Right renal pelvis (tissue), 4 donors: ENCODE measurements around the gene NDUFAF2. TPM values are rescaled to one million over a fixed set of nuclear protein-coding genes. Genes with fewer than 3 reads are reported as not detected.
"Not testable (repeated sequence)": the region's sequence is repeated elsewhere in the genome, so short reads cannot be mapped to it uniquely, and the experiment has no call there.

Experiments used
- DNase-seq, 4 donors: peaks; one replicate each; pipeline ENCODE4 v3.0.0-alpha.2; 2013; ENCODE audit warnings: low read depth in 4 of 4, low spot score in 3 of 4, missing footprints in 1 of 4
- polyA plus RNA-seq, 4 donors: library from polyadenylated mRNA; unstranded; fragments of 120-200 nt; gene quantifications; one replicate each; pipeline ENCODE4 v1.2.1, GENCODE V29; 2013; ENCODE audit not compliant: insufficient read length in 4 of 4

Gene NDUFAF2
- polyA plus RNA-seq, 4 donors: 27.4 to 33.8 (median 30.0) TPM

DNA sequence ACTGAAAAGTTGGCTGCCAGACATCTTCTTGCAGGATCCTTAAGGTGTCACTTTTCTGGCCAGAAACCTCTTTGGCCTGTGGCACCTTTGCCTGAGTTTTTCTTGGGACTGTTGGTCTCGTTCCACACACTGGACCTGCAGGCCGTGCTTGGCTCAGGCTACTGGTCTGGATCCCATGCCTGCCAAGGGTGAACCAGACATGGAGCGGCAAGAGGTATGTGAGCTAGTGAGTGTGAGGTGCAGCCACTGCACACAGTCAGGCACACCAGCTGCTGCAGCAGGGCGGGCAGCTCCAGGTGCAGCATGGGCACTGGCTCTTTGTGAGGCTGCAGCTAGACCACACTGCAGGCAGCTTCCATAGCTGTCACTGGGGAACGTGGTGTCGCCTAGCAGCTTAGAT is 47.9 kb downstream of the NDUFAF2 start:
- DNase-seq: no peak

DNA sequence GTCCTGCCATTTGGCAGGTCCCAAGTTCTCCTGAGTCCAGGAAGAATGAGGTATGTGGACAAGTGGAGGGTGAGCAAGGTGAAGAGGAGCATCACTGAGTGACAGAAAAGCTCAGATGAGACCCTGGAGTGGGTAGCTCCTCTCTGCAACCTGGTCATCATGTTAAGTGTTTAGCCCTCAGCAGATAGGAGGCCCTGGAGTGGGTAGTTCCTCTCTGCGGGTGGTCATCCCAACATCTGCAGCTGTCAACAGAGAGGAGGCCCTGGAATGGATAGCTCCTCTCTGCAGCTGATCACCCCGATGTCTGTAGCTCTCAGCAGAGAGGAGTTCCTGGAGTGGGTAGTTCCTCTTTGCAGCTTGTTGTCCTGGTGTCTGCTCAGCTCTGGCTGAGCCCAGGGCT is 48.4 kb downstream of the NDUFAF2 start:
- no peak for DNase-seq

DNA sequence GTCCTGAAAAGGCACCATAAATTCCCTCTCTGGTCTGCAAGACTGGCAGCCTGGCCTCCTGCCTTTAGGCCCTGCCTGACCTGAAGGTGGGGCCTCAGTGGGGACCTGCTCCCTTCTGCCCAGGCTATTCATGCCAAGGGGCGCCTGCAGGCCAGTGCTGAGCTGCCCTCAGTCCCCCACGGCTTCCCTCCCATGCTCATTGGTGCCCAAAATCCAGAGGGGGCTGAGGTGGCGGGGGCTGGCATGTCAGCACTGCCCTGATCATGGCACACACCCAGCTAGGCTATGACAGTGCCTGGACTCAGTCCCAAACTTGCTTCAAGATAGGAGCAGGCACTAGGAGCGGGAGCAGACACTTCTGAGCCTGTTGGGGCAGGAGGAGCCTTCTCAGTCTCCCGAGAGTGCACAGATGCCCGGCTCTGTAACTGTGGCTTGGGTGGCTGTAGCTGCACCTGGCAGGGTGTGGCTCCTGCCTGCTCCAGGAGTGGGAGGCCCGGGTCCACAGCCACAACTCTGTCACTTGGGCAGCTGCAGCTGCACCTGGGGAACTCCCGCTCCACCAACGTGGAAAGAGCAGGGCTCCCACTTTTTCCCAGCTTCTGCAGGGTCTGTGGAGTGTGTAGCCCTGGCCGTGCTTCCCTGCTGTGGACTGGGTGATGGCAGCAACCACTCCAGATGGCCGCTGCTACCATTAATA is 49.0 kb downstream of the NDUFAF2 start:
- DNase-seq: no peak

DNA sequence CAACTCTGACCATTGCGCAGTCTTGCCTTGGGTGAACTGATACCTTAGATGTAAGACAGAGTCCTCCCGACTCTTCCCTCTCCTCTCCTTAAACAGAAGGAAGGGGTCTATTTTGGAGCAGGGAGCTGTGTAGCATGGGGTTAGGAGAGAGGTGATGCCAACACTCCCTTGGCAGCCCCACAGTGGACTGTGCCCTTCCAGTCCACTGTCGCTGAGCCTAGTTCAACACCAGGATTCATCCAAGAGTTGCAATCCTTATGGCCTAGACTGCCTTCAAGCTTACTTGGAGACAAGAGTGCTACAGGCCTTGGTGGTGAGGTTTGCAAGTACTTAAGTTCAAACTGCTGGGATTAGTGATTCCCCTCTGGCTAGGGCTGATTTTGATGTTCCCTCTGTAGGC is 51.4 kb downstream of the NDUFAF2 start:
- no peak for DNase-seq

DNA sequence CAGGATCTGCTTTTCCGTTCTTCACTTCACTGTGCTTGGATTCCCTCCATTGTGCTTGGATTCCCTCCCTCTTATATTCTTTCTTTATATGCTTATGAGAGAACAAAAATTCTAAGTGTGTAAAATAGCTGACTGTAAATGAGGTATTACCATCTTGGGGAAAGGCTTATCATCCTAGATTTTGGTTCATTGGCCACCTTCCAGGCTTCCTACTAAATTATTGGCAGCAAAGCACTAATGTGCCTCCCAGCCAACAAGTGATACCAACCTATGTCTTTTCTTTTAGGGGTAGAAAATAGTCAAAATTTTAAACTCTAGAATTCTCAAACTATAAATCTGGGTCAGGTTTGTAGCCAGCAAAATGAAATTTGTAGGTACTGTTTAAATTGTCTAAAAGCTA is 52.7 kb downstream of the NDUFAF2 start:
- DNase-seq: no peak

DNA sequence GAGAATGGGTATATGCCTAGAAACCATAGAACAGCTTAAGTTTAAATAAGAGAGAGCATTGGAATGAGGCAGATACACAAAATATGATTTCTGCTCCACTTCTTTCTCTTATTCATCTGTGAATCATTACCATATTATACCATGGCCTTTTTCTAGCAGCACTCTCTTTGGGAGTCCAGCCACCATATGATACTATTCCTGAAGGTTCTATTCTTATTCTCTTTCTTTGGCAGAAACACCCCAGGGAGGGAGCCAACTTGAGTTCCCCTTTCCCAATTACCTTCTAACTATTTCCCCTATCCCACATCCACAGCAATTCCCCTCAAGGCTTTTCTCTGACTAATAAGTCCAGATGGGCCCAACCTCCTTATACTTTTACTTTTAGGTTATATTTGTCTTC is 55.9 kb downstream of the NDUFAF2 start:
- DNase-seq: no peak

DNA sequence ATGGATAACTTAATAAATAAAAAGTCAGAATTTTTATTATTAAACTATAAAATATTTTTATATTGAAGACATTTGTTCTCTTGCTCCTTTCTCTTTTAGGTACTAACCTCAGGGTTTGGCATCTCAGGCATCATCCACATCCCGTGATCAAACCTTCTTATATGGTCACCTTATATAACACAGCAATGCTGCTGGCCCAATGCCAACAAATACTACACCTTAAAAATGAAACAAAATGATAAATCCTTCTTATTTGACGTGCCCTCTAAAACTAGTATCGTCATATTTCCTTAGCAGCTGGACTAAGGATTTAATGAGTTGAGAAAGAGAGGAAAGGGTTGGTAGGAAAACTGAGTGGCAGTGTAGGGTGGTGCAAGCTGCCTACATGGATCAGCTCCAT is 56.6 kb downstream of the NDUFAF2 start:
- DNase-seq: no peak

DNA sequence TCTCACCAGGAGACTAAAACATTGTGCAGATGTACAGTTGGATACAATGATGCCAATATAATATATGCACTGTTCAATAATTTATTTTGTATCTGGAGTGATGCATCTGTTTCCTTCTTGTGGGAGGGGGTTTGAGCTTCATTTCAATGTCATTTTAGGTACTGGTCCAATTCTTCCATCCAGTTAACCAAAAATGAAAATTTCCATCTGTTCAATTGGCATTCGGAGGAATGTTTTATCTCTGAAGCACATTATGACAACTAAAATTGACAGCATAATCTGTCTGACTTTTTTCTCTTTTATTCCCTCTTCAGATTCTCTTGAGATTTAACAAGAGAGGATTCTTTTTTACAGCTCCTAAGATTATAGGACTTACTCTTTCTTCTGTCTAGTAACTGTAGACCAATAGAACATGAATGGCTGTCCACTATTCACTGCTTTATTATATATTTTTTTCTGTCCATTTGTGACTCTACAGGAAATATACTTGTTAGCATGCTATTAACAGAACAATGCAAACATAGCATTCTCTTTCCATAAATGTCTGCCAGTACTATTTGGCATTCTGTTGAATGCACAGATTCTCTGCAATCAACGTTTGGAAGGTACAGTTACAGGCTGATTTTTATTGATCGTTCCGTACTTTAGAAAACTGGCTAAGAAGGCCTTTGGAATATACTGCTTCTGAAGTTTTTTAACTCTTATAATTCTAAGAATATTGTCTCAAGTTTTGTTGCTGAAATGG is 57.8 kb downstream of the NDUFAF2 start:
- DNase-seq: no peak

DNA sequence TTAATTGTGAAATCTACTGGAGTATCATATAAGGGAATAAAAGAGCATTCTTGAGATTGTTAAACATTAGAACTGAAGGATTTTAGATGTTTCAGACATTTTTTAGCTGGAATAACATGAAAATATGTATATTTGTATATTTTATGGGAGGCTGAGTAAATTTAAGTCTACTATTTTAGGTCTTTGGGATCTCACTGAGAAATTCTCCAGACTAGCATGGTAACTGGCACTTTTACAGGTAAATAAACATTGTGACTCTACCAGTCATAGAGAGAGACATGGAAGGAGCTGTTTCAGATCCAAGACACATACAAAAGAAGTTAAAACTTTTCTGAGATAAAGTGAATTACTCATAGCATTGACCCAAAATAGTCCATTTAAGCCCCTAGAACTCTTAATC is 59.4 kb downstream of the NDUFAF2 start:
- no peak for DNase-seq

DNA sequence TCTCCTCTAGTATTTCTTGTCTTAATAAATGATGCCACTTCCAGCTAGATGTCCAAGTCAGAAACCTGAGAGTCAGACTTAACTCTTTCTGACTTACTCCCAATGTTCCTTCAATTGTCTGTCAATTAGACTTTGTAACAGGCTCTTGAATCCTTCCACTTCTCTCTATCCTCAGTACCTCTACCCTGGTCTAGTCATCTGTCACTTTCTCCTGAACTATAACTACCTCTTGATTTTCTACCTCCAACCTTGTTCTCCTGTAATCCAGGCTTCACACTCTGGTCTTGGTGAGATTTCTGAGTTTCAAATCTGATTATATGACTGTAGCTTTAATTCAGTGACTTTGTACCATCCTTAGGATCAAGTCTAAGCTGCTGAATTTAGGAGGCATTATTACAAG is 64.9 kb downstream of the NDUFAF2 start:
- DNase-seq: no peak

DNA sequence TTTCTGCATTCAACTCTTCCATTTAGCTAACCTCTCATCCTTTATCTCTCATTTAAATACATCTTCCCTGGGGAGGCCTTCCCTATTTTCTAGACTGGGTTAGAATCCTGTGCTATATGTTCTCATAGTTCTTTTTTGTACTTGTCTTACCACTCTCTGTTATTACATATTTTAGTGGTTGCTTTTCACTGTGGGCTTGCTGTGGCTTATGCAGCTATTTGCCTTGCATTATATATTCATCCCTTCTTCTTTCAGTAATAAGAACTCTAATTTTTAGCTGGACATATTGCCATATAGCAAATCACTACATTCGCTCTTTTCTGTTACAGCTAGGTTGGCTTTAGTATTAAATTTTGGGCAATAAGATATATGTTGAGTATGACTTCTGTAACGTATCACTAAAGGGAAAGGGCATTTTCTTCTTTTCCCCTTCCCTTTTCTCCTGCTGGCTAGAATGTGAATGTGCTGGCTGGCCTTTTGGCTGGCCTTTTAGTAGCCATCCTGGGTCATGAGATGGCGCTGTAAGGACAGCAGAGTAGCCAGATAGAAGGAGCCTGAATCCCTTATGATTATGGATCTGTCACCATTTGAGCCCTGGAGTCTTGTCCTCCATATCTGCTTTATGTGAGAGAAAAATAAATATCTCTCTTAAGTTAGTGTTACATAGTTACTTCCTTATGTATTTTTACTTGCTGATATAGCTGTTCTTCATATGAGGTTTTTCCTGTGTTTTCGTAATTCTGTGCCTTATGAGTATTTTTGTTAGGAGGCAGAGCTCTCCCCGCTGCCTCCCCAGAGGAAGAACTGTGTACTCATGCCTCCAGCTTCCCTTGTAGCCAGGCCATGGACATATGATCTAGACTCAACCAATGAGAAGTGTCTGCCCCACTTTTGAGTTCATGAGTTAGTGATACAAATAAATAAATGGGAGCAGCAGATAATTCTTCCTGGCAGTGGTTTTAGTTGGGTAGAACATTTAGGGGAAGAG is 65.8 kb downstream of the NDUFAF2 start:
- DNase-seq: no peak

DNA sequence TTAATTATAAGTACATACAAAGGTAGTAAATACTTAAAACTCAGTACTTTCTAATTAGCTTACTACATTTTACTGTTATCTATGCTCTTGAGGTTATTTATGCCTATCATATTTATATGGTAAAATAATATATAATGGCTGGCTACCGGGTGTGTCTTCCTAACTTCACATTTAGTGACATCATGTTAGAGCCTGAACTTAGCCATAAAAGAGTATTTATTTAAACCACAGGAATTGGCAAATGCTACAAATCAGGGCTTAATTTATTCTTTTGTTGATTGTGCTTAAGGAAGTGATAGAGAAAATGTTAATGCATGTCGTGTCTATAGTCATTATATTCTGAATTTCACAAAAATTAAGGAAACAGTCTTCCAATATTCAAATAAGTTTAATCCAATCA is 73.1 kb downstream of the NDUFAF2 start:
- no peak for DNase-seq

DNA sequence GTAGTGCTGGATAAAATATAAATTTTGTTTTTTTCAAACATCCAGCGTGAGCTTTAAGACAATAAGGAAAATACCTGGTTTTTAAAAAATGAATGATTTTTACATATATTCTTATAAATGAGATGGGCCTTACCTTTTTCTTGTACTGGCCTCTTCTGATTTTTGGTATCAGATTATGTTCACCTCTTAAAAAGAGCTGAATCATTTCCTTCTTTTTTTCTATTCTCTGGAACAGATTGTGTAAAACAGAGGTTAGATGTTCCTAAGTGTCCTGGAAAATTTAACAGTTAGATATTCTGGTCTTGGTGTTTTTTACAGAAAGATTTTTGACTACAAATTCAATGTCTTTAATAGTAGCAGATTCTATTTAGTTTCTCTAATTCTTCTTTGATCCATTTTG is 74.6 kb downstream of the NDUFAF2 start:
- DNase-seq: no peak

DNA sequence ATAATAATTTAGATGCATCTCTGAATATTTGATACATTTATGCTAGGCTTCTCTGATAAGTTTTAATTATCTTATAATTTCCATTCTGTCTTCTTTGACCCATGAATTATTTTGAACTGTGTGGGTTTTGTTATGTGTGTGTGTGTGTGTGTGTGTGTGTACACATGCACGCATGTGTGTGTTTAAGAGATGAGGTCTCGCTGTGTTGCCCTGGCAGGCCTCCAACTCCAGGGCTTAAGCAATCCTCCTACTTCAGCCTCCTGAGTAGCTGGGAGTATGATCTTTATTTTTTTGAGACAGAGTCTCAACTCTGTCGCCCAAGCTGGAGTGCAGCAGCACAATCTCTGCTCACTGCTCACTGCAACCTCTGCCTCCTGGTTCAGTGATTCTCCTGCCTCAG is 75.4 kb downstream of the NDUFAF2 start:
- DNase-seq: no peak

DNA sequence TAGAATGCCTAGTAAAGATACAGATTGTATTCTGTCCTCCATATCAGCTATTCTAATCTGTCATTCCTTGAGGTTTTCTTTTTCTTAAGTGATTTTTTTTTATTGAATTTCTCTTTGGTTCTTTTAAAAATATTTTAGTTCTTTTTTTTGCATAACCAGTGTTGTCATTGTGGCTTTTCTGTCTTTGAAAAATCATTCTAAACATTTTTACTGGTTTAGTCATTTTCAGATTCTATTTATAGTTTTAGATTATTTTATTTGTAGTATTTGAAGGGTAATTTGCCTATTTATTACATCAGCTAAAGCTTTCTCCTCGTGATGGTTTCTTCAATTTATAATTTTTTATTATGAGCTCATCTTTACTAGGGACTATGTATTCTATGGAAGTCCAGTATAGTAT is 78.1 kb downstream of the NDUFAF2 start:
- DNase-seq: no peak

DNA sequence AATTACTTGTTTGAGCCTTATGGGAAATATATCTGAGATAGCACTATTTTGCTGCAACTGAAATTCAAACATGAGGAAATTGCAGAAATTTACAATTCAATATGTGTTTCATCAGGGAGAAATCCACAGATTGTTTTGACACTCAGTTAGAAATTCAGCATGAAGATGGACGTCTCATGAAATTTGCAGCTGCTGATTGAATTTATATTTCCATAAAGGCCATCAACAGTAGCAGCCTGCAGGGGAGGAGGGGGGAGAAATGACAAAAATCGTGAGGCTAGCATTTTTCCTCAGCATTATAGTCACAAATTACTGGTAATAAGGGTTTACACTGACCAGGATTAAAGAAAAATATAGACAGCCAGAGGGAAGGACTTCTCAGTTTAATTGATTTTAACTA is 81.0 kb downstream of the NDUFAF2 start:
- no peak for DNase-seq

DNA sequence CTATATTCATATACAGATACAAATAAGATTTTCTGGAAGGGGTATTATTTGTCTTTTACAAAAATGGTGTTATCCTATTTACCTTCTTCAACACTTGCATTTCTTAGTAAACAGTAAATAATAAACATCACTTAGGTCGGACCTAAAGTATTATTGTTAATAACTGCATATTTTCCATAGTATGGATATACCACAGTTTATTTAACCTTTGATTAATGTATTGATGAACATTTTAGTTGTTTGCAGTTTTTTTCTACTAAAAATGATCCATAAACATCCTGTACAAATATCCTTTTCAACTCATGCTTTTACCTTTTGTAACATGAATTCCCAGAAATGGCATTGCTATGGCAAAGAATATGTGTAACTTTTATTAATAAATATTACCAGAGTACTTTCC is 83.4 kb downstream of the NDUFAF2 start:
- no peak for DNase-seq

DNA sequence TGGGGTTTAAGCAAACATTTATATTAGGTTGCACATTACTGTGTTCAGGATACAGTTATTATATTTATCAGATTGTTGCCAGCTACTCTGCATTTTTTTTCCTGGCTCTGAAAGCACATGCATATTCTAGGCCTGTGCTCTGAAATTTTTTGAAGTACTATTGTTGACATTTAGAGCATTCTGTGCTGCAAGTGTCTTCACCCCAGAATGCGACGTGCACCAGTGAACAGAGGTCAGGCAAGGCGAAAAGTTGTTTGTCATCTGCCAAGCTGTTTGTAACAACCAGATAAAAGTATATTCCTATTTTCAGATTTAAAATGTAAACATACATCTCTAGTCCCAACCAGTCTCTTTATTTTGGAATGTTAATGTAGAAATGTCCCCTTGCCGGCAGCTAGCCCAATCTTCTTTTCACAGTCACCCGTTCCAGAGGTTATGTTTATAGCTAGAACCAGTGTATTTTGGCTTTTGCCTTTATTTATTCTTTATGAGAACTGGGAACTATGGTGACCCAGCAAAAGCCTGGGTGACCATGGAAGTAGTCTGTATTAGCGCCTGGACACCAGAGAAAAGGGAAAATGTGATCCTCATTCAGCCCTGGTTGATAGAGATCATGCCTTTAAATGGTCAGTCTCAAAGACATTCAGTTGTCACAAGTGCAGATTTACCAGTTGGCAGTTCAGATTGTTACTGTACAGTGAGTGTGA is 84.6 kb downstream of the NDUFAF2 start:
- DNase-seq: no peak

DNA sequence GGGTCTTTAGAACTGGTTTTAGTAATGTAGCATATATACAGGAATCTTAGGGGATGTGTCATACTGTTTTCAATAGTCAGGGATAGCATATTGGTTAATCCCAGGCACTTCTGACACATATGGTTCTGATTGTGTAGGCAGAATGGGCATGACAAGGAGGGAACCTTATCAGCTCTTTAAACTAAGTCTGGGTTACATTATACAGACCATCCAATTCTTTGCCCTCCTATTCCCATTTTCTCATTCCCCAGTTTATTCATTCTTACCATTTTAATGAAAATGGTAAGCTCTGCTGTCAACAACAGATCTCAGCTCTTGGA is 85.1 kb downstream of the NDUFAF2 start:
- no peak for DNase-seq

DNA sequence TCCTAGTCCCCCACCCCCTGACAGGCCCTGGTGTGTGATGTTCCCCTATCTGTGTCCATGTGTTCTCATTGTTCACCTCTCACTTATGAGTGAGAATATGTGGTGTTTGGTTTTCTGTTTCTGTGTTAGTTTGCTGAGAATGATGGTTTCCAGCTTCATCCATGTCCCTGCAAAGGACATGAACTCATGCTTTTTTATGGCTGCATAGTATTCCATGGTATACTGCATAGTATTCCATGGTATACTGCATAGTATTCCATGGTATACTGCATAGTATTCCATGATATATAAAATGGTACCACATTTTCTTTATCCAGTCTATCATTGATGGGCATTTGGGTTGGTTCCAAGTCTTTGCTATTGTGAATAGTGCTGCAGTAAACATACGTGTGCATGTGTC is 86.3 kb downstream of the NDUFAF2 start:
- DNase-seq: not testable (repeated sequence)

DNA sequence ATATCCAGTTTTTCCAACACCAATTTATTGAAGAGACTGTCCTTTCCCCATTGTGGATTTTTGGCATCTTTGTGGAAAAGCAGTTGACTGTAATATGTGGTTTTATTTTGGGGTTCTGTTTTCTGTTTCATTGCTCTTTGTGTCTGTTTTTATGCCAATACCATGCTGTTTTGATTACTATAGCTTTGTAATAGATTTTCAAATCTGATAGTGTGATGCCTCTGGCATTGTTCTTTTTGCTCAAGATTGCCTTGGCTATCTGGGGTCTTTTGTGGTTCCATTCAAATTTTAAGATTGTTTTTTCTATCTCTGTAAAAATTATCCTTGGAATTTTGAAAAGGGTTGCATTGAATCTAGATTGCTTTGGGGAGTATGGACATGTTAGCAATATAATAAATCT is 99.5 kb downstream of the NDUFAF2 start:
- no peak for DNase-seq
